Aorta (tissue), 5 donors: ENCODE measurements around the gene OR11A1. TPM values are rescaled to one million over a fixed set of nuclear protein-coding genes. Genes with fewer than 3 reads are reported as not detected.

Experiments used
- ATAC-seq: fragments of 200-7000 bp; cut with Tn5 transposase; one replicate; pipeline ENCODE4 v1.9.1; 2022; ENCODE audit warnings: moderate library complexity; ENCODE audit not compliant: low FRiP score
- DNase-seq, 2 donors: peaks; one replicate each; pipeline ENCODE4 v3.0.0-alpha.2; 2020
- H3K27ac ChIP-seq, 2 donors: one replicate each; pipeline ENCODE4 v1.5.1; 2013; ENCODE audit warnings: low read length in 2 of 2, mild to moderate bottlenecking in 2 of 2, moderate library complexity in 2 of 2, control low read depth in 1 of 2, inconsistent platforms in 1 of 2, low read depth in 1 of 2
- H3K27me3 ChIP-seq, 2 donors: one replicate each; pipeline ENCODE4 v1.6.1; 2013; ENCODE audit warnings: control low read depth in 1 of 2, low read length in 1 of 2, mild to moderate bottlenecking in 1 of 2, moderate library complexity in 1 of 2; ENCODE audit not compliant: insufficient read depth in 2 of 2, control insufficient read depth in 1 of 2
- H3K36me3 ChIP-seq, 2 donors: one replicate each; pipeline ENCODE4 v1.6.1; 2013; ENCODE audit warnings: control low read depth in 1 of 2, low read length in 1 of 2, mild to moderate bottlenecking in 1 of 2; ENCODE audit not compliant: insufficient read depth in 2 of 2, control insufficient read depth in 1 of 2
- H3K4me1 ChIP-seq, 2 donors: one replicate each; pipeline ENCODE4 v1.6.1; 2013; ENCODE audit warnings: low read length in 2 of 2, control low read depth in 1 of 2, mild to moderate bottlenecking in 1 of 2, moderate library complexity in 1 of 2; ENCODE audit not compliant: insufficient read depth in 2 of 2, control insufficient read depth in 1 of 2
- H3K4me3 ChIP-seq, 2 donors: one replicate each; pipeline ENCODE4 v1.5.1; 2013; ENCODE audit warnings: low read length in 2 of 2, control low read depth in 1 of 2, mild to moderate bottlenecking in 1 of 2
- H3K9me3 ChIP-seq: one replicate; pipeline ENCODE4 v1.6.1; 2013; ENCODE audit warnings: mild to moderate bottlenecking, low read length; ENCODE audit not compliant: control insufficient read depth
- WGBS, 2 donors: extraction: QIAGEN DNeasy Blood & Tissue Kit; methylation state at CpG; one replicate each; pipeline ENCODE4 v1.1.7; 2013; 5-methylcytosine and 5-hydroxymethylcytosine counted together
- intact Hi-C, 2 donors: fragments of 100-400 bp; cut with DNase I; formaldehyde crosslinking; loops; one replicate each; pipeline versions ENCODE4 v1.14.2 to v1.15.0; 2022
- polyA plus RNA-seq, 2 donors: library from polyadenylated mRNA; stranded (reverse); fragments of 200-250 nt; gene quantifications; one replicate each; pipeline ENCODE4 v1.2.3, GENCODE V29; 2013
- total RNA-seq, 2 donors: library from RNA; stranded (reverse); fragmentation: NEBNext Ultra II Directional; extraction: Animal tissue kit (Norgen Biotek cat#: 25700); gene quantifications; one replicate each; pipeline ENCODE4 v1.2.1, GENCODE V29; 2021
- donor health status: healthy with polysubstance abuse.
- donor health status: Bipolar disorder and iron deficiency.
- donor health status: DM: no; HTN: no; CAD: no.
- donor health status: DM: no; HTN: no; CAD: no.
- donor health status: DM: yes; HTN: yes; CAD: no.

OR11A1 gene
- total and polyA plus RNA-seq, 4 donors: not detected

DNA sequence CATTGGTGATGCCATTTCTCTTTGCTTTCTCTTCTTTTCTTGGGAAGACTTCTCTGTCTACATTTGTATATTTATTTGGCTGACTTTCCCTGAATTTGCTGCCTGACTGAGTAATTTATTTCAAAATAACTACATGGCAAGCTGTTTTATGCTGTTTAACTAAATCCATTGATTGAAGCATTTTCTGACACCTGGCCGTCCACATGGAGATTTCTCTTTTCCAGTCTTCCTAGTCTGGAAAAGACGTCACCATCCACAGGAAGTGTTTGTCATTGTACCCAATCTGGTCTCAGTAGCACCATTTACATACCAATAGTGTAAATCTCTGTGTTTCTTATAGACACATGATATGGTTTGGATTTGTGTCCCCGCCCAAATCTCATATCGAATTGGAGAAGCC is 40.1 kb upstream of the OR11A1 start:
- H3K4me3 ChIP-seq: no peak overlapping the region
- no peaks in the 10 kb centered on the region for H3K9me3 ChIP-seq
- no peak overlapping the region for H3K27ac ChIP-seq
- ATAC-seq: no peak
- WGBS, 2 donors: 76 to 80% methylated on average over 4 of the region's 4 CpGs
- no peak for DNase-seq
- H3K36me3 ChIP-seq: no peaks in the 10 kb centered on the region
- peaks cover 0 to 2% of the 10 kb centered on the region in 2 donors for H3K27me3 ChIP-seq
- no peaks in the 10 kb centered on the region for H3K4me1 ChIP-seq
- intact Hi-C loops: no loop called here

DNA sequence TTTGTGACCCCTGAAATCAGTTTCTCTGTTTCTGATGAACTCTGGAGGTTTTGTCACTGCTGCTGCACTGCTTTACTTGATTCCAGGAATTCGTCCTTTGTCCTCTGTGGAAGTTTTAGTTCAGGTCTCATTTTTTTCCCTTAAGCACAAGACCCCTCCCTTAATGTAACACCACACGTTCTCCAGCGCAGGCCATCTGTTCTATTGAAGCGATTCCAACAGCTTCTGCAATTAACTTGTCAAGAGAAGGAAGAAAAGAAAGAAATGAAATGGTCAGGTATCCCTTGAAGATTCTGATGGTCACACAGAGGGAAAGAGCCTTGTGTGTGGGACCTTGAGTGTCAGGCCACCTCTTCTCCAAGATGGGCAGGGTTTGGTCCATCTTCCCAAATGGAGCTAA is 38.7 kb upstream of the OR11A1 start:
- H3K36me3 ChIP-seq: no peaks in the 10 kb centered on the region
- H3K9me3 ChIP-seq: peaks cover 2% of the 10 kb centered on the region
- H3K4me3 ChIP-seq: no peak overlapping the region
- peaks cover 0 to 2% of the 10 kb centered on the region in 2 donors for H3K27me3 ChIP-seq
- WGBS, 2 donors: 60 to 64% methylated on average over 4 of the region's 4 CpGs
- DNase-seq: no peak
- no peak for ATAC-seq
- no peaks in the 10 kb centered on the region for H3K4me1 ChIP-seq
- H3K27ac ChIP-seq: no peak overlapping the region
- intact Hi-C loops: no loop called here

DNA sequence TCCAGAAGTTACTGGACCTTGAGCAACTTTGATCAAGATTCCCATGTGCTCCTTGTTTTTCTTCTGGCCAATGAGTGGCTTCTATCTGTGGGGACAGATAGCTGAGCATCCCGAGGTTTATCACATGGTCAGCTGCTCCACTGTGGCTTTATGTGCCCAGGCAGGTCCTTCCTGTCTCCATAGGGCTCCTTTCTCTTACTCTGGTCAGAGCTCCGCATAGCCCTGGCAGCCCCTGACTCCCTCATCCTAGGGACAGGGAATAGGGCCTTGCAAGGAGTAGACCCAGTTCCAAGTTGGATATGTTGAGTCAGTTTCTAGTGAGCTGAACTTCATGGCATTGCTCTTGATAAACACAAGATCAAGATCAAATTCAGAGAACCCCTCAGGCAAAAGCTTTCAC is 37.3 kb upstream of the OR11A1 start:
- ATAC-seq: no peak
- WGBS, 2 donors: 60 to 77% methylated on average over 2 of the region's 2 CpGs
- H3K4me3 ChIP-seq: no peak overlapping the region
- no peaks in the 10 kb centered on the region for H3K36me3 ChIP-seq
- intact Hi-C loops: no loop called here
- peaks cover 0 to 2% of the 10 kb centered on the region in 2 donors for H3K27me3 ChIP-seq
- H3K4me1 ChIP-seq: no peaks in the 10 kb centered on the region
- H3K27ac ChIP-seq: no peak overlapping the region
- no peak for DNase-seq
- H3K9me3 ChIP-seq: peaks cover 5% of the 10 kb centered on the region

DNA sequence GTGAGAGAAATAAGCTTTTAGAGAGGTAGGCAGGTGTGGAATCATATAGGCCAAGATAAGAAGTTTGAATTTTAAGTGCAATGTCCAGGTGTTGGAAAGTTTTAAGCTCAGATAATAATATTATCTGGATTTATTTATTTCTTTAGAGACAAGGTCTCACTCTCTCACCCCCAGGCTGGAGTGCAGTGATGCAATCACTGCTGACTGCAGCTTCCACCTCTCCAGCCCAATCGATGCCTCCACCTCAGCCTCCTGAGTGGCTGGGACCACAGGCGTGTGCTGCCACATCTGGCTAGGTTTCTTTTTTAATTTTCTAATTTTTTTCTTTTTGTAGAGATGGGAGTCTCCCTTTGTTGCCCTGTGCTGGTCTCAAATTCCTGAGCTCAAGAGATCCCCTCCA is 36.4 kb upstream of the OR11A1 start:
- Histone ChIP-seq H3K27ac (no peak overlapping the region), H3K9me3 (peaks cover 5% of the 10 kb centered on the region), H3K27me3 (peaks cover 0 to 2% of the 10 kb centered on the region in 2 donors), H3K36me3 (no peaks in the 10 kb centered on the region), H3K4me3 (no peak overlapping the region), H3K4me1 (no peaks in the 10 kb centered on the region)
- ATAC-seq (no peak), DNase-seq (no peak)
- 71% methylated on average over 2 of the region's 2 CpGs for WGBS, 2 donors
- intact Hi-C loops: no loop called here

DNA sequence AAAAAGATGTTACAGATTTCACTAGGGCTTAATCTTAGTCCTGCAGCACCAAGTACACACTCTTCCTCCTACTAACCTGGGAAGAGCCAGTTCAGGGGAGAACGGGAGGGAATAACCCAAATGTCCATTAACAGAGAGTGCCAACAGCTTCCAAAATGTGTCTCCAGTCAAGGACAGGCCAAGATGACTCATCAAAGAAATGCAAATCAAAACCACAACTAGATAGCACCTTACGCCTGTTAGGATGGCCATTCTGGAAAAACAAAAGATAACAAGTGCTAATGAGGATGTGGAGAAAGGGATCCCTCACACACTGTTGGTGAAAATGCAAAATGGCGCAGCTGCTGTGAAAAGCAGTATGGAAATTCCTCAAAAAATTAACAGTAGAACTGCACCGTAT is 34.7 kb upstream of the OR11A1 start:
- no peak for DNase-seq
- ATAC-seq: no peak
- H3K36me3 ChIP-seq: no peaks in the 10 kb centered on the region
- WGBS, 2 donors: 82 to 86% methylated on average over 4 of the region's 4 CpGs
- H3K9me3 ChIP-seq: peaks cover 5% of the 10 kb centered on the region
- peaks cover 0 to 2% of the 10 kb centered on the region in 2 donors for H3K27me3 ChIP-seq
- H3K4me1 ChIP-seq: no peaks in the 10 kb centered on the region
- intact Hi-C loops: no loop called here
- no peak overlapping the region for H3K27ac ChIP-seq
- no peak overlapping the region for H3K4me3 ChIP-seq

DNA sequence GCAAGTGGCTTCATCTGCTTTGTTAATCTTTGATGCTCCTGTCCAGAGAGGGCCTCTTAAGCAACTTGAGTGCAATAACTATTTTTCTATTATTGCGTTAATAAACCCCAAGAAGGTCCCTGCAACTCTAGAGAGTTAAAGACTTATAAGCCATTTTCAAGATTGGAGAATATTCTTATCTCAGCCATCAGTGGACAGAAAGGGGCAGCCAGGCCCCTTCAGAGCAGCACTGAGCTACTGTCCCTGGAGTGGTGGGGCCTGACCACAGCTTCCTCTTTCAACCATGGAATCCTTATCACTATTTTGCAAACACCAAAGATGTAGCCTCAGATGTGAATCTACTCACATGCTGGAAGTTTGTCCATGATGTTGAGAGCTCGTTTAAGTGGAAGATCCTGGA is 33.7 kb upstream of the OR11A1 start:
- Histone ChIP-seq H3K9me3 (peaks cover 5% of the 10 kb centered on the region), H3K27ac (no peak overlapping the region), H3K4me1 (no peaks in the 10 kb centered on the region), H3K27me3 (peaks cover 0 to 2% of the 10 kb centered on the region in 2 donors), H3K36me3 (no peaks in the 10 kb centered on the region), H3K4me3 (no peak overlapping the region)
- intact Hi-C loops: no loop called here
- no peak for ATAC-seq
- 75 to 79% methylated on average over 2 of the region's 2 CpGs for WGBS, 2 donors
- DNase-seq: no peak

DNA sequence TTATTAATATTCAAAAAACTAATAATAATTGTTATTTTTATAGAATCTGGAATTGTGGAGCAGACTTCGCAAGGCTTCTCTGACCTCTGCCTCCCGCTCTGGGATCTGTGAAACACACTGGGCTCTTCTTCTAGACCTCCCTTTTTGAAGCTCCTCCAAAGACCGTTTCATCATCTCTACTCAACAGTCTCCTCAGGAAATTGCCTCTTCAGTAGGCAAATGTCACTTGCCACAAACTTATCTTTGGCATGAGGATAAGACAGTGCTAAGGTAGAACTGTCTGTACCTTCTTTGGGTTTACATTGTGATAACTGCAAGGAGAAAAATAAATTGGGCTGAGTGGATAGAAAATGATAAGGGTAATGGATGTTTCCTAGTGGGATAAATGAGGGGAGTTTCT is 33.2 kb upstream of the OR11A1 start:
- Histone ChIP-seq H3K27me3 (peaks cover 0 to 2% of the 10 kb centered on the region in 2 donors), H3K27ac (no peak overlapping the region), H3K4me1 (no peaks in the 10 kb centered on the region), H3K9me3 (peaks cover 5% of the 10 kb centered on the region), H3K36me3 (no peaks in the 10 kb centered on the region), H3K4me3 (no peak overlapping the region)
- DNase-seq (no peak), ATAC-seq (no peak)
- intact Hi-C loops: no loop called here
- 86 to 90% methylated on average over 3 of the region's 3 CpGs for WGBS, 2 donors

DNA sequence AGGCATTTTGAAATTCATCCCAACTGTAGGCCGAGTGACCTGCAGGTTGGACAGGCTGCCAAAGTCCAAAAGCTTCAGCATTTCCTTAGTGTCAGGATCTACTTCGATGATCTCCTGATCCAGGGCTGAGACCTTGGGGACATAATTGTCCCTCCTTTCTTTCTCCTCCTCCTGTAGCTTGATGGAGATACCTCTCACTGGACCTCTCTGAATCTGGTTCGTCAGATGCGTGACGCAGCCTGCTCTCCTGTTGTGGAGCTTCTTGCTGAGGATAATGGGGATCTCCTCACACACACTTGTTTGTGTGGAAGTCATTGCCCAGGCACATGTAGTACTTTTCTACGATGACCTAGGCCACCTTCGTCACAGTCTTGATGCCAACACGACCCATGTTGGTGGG is 32.4 kb upstream of the OR11A1 start:
- no peak overlapping the region for H3K4me3 ChIP-seq
- 90 to 92% methylated on average over 8 of the region's 8 CpGs for WGBS, 2 donors
- H3K27ac ChIP-seq: no peak overlapping the region
- ATAC-seq (no peak), DNase-seq (no peak)
- intact Hi-C loops: no loop called here
- no peaks in the 10 kb centered on the region for H3K4me1 ChIP-seq
- no peaks in the 10 kb centered on the region for H3K36me3 ChIP-seq
- H3K9me3 ChIP-seq: peaks cover 5% of the 10 kb centered on the region
- H3K27me3 ChIP-seq: no peaks in the 10 kb centered on the region

DNA sequence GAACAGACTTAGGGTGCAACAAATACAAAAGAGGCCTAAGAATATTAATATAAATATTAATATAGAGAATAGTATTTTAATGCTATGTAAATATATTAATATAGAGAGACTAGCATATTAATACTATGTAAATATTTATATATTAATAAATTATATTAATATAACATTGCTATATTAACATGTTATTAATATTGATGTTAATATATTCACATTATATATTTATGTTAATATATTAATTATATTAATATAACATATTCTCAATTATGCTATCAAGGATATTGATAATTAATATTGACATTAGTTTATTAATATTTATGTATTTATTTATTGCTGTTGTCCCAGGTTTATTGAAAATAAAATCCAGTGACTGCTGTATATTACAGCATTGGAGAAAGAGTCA is 32.0 kb upstream of the OR11A1 start:
- H3K27ac ChIP-seq: no peak overlapping the region
- no peak for DNase-seq
- no peaks in the 10 kb centered on the region for H3K36me3 ChIP-seq
- no peaks in the 10 kb centered on the region for H3K27me3 ChIP-seq
- H3K4me1 ChIP-seq: no peaks in the 10 kb centered on the region
- intact Hi-C loops: no loop called here
- no peak for ATAC-seq
- peaks cover 5% of the 10 kb centered on the region for H3K9me3 ChIP-seq
- no peak overlapping the region for H3K4me3 ChIP-seq
